ENCODE results near the gene RARRES1.

DNA sequence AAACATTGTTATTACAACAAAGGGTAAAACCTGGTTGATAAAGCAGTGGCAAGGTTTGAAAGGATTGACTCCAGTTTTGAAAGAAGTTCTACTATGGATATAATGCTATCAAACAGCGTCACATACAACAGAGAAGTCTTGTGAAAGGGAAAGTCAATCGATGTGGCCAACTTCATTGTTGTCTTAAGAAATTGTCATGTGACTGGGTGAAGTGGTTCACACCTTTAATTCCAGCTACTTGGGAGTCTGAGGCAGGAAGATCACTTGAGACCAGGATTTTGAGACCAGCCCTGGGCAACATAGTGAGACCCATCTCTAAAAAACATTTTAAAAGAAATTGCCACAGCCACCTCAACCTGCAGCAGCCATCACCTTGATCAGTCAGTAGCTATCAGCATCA is 53.6 kb downstream of the RARRES1 start:
- TF ChIP-seq, protein P1, sequence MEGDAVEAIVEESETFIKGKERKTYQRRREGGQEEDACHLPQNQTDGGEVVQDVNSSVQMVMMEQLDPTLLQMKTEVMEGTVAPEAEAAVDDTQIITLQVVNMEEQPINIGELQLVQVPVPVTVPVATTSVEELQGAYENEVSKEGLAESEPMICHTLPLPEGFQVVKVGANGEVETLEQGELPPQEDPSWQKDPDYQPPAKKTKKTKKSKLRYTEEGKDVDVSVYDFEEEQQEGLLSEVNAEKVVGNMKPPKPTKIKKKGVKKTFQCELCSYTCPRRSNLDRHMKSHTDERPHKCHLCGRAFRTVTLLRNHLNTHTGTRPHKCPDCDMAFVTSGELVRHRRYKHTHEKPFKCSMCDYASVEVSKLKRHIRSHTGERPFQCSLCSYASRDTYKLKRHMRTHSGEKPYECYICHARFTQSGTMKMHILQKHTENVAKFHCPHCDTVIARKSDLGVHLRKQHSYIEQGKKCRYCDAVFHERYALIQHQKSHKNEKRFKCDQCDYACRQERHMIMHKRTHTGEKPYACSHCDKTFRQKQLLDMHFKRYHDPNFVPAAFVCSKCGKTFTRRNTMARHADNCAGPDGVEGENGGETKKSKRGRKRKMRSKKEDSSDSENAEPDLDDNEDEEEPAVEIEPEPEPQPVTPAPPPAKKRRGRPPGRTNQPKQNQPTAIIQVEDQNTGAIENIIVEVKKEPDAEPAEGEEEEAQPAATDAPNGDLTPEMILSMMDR (conservative IDR thresholded peaks at IDR 0.05; ENCODE audit: low read length) = no peak
- TF ChIP-seq EZH2phosphoT487 (IDR thresholded peaks at IDR 0.05; ENCODE audit: borderline replicate concordance, low read depth, low read length) = no peak
